Thyroid gland (tissue), 4 donors: Measurements from ENCODE around the gene PRXL2A. TPM values are rescaled to one million over a fixed set of nuclear protein-coding genes. Genes with fewer than 3 reads are reported as not detected.

Experiments
- DNase-seq, 2 donors: peaks; one replicate each; pipeline ENCODE4 v3.0.0-alpha.2; 2019
- H3K27ac ChIP-seq, 3 donors: fragments of 200-600 bp; sonication (generic); 1 replicate in 2 of 3; 2 replicates in 1 of 3; pipeline ENCODE4 v1.5.1; 2016 to 2019; ENCODE audit warnings: mild to moderate bottlenecking in 1 of 3, moderate library complexity in 1 of 3
- H3K27me3 ChIP-seq: fragments of 200-600 bp; sonication (generic); one replicate; pipeline ENCODE4 v1.5.1; 2019
- H3K36me3 ChIP-seq, 2 donors: fragments of 200-600 bp; sonication (generic); one replicate each; pipeline ENCODE4 v1.5.1; 2016 to 2019
- H3K4me1 ChIP-seq, 2 donors: fragments of 200-600 bp; sonication (generic); one replicate each; pipeline ENCODE4 v1.5.1; 2017 to 2019
- H3K4me3 ChIP-seq, 3 donors: fragments of 200-600 bp; sonication (generic); replicated peaks in 1 of 3; 1 replicate in 2 of 3; 2 replicates in 1 of 3; pipeline ENCODE4 v1.5.1; 2016; ENCODE audit warnings: mild to moderate bottlenecking in 1 of 3
- H3K9me3 ChIP-seq: fragments of 200-600 bp; sonication (generic); one replicate; pipeline ENCODE4 v1.5.1; 2017
- POLR2A ChIP-seq, 2 donors: fragments of 450-650 bp; IDR thresholded peaks; one replicate each; pipeline ENCODE4 v1.6.1; 2017; ENCODE audit warnings: antibody characterized with exemption in 2 of 2, mild to moderate bottlenecking in 2 of 2, moderate library complexity in 1 of 2
- WGBS, 2 donors: methylation state at CpG; one replicate each; pipeline ENCODE4 v1.1.5; 2017; 5-methylcytosine and 5-hydroxymethylcytosine counted together
- intact Hi-C: fragments of 100-400 bp; cut with DNase I; formaldehyde crosslinking; loops from one replicate; pipeline ENCODE4 v1.15.1; 2023
- total RNA-seq, 4 donors: library from RNA; depleted of rRNA; stranded (reverse); fragments of >200 nt; gene quantifications; one replicate each; pipeline ENCODE4 v1.2.3, GENCODE V29; 2016
- TF ChIP-seq, protein P1 (sequence below), 6 experiments: fragments of 200-600 bp in 3 of 6; fragments of 450-650 bp in 3 of 6; sonication (generic) in 3 of 6; IDR thresholded peaks; one replicate each; pipeline ENCODE4 v1.5.1; 2016 to 2019; ENCODE audit warnings: antibody characterized with exemption in 6 of 6, mild to moderate bottlenecking in 2 of 6, inconsistent platforms in 1 of 6, moderate library complexity in 1 of 6

The PRXL2A gene
- total RNA-seq, 4 donors from 2014 or later = 68.2 to 93.3 (median 79.7) TPM

DNA sequence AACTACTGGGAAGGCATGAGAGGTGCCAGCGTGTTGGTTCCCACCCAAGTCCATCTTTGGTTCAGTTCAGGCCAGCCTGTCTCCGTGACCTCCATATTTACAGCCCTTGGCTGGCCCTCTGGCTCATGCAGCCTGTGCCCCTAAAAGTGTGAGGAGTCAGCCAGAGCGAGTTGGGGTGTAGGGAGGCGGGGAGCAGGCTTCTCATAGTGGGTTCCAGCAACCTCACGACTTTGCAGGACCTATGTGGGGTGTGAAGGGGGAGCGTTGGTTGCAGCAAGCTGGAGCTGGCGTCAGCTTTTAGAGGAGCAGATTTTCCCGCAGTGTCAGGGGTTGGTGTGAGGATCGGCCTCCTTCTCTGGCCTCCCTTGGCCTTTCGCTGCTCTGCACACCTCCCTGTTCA is 55.5 kb downstream of the PRXL2A start:
- no peaks in the 10 kb centered on the region for H3K36me3 ChIP-seq

DNA sequence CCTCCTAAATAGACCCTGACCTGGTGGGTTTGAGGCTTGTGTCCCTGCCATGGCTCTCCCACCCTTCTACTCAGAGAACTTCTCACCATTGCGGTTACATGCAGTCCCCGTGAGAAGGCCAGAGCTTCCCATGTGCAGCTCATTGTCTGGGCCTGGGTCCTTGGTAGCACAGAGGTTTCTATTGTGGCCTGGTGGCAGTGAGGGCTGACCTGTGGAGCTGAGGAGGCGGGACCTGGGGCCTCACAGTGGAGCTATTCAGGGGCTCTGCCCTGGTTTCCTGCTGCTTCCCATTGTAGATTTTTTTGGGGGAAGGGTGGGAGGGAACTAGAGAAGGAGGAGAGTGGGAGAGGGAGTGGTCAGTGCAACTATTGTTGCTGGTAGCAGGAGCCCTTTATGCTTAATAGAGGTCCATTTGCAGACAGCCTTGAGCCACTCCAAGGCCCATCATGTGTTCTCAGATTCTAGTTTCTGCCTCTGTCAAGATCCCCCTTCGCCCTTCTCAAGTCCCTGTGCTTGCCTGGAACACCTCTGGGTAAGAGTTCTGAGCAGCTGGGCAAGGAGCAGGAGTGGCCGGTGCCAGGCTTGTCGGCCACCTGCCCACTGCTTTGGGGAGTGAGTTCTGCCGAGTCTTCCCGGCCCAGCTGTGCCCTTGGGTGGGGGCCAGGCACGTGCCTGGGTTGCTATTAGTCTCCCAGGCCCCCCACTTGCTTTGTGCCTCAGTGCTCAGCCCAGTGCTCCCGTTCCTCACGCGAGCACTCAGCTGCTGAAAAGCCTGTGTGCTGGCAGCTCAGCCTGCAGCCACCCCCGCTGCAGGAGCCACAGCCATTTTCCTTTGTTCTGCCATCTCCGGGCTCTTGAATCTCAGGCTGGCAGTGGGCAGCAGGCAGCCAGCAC is 56.5 kb downstream of the PRXL2A start:
- 25 to 31% methylated on average over 9 to 10 of the region's 14 CpGs for WGBS, 2 donors
- peak; percentile 92 to 98 for DNase-seq

More for the DNA sequence above, 55.5 kb downstream of the PRXL2A start:
- H3K4me1 ChIP-seq = peaks cover 98 to 100% of the 10 kb centered on the region in 2 donors
- peak overlapping the region; percentile 64 to 99 (median 93) for H3K27ac ChIP-seq
- WGBS, 2 donors = 90 to 93% methylated on average over 9 to 10 of the region's 10 CpGs
- H3K27me3 ChIP-seq = no peaks in the 10 kb centered on the region
- no peak for DNase-seq
- intact Hi-C loops = no loop called here
- H3K4me3 ChIP-seq = no peak overlapping the region
- no peak for TF ChIP-seq POLR2A (IDR thresholded peaks at IDR 0.05)
- TF ChIP-seq, protein P1, sequence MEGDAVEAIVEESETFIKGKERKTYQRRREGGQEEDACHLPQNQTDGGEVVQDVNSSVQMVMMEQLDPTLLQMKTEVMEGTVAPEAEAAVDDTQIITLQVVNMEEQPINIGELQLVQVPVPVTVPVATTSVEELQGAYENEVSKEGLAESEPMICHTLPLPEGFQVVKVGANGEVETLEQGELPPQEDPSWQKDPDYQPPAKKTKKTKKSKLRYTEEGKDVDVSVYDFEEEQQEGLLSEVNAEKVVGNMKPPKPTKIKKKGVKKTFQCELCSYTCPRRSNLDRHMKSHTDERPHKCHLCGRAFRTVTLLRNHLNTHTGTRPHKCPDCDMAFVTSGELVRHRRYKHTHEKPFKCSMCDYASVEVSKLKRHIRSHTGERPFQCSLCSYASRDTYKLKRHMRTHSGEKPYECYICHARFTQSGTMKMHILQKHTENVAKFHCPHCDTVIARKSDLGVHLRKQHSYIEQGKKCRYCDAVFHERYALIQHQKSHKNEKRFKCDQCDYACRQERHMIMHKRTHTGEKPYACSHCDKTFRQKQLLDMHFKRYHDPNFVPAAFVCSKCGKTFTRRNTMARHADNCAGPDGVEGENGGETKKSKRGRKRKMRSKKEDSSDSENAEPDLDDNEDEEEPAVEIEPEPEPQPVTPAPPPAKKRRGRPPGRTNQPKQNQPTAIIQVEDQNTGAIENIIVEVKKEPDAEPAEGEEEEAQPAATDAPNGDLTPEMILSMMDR (IDR thresholded peaks at IDR 0.05) = no peak
- H3K9me3 ChIP-seq = no peaks in the 10 kb centered on the region

DNA sequence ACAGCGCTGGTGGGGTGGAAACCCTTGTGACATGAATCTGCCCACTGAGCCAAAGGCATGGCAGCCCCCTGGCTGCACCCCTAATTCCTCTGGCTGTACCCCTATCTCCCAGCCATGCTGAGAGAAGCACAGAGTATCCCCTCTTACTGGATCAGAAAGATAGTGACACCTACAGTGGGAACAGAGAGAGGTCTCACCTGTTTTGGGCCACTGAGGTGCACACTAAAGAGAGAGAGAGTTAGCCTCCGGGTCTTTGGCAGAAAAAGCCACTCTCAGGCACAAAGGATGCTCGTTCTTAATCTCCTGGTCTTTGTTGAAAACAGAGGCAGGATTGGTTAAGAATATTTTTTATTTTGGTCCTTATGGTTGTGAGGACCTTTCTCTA is 57.1 kb downstream of the PRXL2A start:
- peak overlapping the region in 1 of 3 donors; percentile 16 for H3K4me3 ChIP-seq
- H3K27me3 ChIP-seq = no peaks in the 10 kb centered on the region
- DNase-seq = no peak
- 22 to 31% methylated on average over 2 to 3 of the region's 3 CpGs for WGBS, 2 donors
- TF ChIP-seq POLR2A (IDR thresholded peaks at IDR 0.05) = no peak
- TF ChIP-seq, protein P1 (IDR thresholded peaks at IDR 0.05) = no peak
- H3K36me3 ChIP-seq = no peaks in the 10 kb centered on the region
- intact Hi-C loops = no loop called here
- peaks cover 98 to 100% of the 10 kb centered on the region in 2 donors for H3K4me1 ChIP-seq
- H3K9me3 ChIP-seq = no peaks in the 10 kb centered on the region
- H3K27ac ChIP-seq = peak overlapping the region; percentile 64 to 99 (median 93)

More for the DNA sequence above, 56.5 kb downstream of the PRXL2A start:
- H3K9me3 ChIP-seq = no peaks in the 10 kb centered on the region
- peak overlapping the region; percentile 64 to 99 (median 93) for H3K27ac ChIP-seq
- no peaks in the 10 kb centered on the region for H3K36me3 ChIP-seq
- H3K27me3 ChIP-seq = no peaks in the 10 kb centered on the region
- TF ChIP-seq, protein P1 (IDR thresholded peaks at IDR 0.05) = peak in 1 of 6 experiments; percentile 3
- peak in 1 of 2 donors; percentile 36 for TF ChIP-seq POLR2A (IDR thresholded peaks at IDR 0.05)
- intact Hi-C loops = no loop called here
- H3K4me3 ChIP-seq = peak overlapping the region in 1 of 3 donors; percentile 16
- H3K4me1 ChIP-seq = peaks cover 98 to 100% of the 10 kb centered on the region in 2 donors

DNA sequence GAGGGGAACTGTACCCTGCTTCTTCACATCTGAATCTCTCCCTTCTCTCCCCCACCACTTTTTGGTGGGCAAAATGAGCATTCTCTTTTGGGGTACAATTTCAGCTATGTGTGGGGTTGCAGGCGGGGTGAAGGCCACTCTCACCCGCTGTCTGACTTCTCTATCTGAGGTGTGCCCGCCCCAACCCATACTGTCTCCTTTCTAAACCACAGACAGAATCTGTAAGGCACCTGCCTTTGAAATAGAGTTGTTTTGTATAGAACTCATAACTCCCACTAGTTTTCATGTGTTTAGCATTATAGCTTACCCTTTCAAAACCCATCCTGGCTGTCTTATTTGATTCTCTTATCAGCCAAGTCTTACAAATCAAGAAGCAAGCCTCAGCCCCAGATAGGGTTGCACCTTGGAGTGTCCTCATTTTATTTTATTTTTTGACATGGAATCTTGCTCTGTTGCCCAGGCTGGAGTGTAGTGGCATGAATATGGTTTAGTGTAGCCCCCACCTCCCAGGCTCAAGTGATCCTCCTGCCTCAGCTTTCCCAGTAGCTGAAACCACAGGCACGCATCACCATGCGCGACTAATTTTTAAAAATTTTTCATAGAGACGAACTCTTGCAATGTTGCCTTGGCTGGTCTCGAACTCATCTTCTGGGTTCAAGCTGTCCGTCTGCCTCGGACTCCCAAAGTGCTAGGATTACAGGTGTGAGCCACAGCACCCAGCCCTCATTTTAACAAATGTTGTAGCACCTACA is 57.7 kb downstream of the PRXL2A start:
- TF ChIP-seq POLR2A (IDR thresholded peaks at IDR 0.05) = no peak
- TF ChIP-seq, protein P1 (IDR thresholded peaks at IDR 0.05) = no peak
- no peaks in the 10 kb centered on the region for H3K27me3 ChIP-seq
- no peaks in the 10 kb centered on the region for H3K36me3 ChIP-seq
- 83 to 84% methylated on average over 10 of the region's 10 CpGs for whole genome bisulfite sequencing, 2 donors
- intact Hi-C loops = no loop called here
- DNase-seq = peak in 1 of 2 donors; percentile 22
- H3K4me3 ChIP-seq = no peak overlapping the region
- H3K4me1 ChIP-seq = peaks cover 98 to 100% of the 10 kb centered on the region in 2 donors
- no peaks in the 10 kb centered on the region for H3K9me3 ChIP-seq
- peak overlapping the region; percentile 64 to 99 (median 93) for H3K27ac ChIP-seq
